Vagina (tissue), 2 donors: Measurements from ENCODE around the gene TTLL3. TPM values are rescaled to one million over a fixed set of nuclear protein-coding genes. Genes with fewer than 3 reads are reported as not detected.
A peak's percentile ranks its signal among the peaks of the same experiment; 100 is the strongest.

Experiments used
- DNase-seq, 2 donors: peaks; one replicate each; pipeline ENCODE4 v3.0.0-alpha.2; 2017; ENCODE audit errors: extremely low spot score in 2 of 2
- H3K27ac ChIP-seq: fragments of 200-600 bp; sonication (generic); one replicate; pipeline ENCODE4 v1.5.1; 2019
- H3K27me3 ChIP-seq: fragments of 200-600 bp; sonication (generic); one replicate; pipeline ENCODE4 v1.5.1; 2019
- H3K36me3 ChIP-seq, 2 donors: fragments of 200-600 bp; sonication (generic); one replicate each; pipeline ENCODE4 v1.5.1; 2017 to 2019
- H3K4me1 ChIP-seq: fragments of 200-600 bp; sonication (generic); one replicate; pipeline ENCODE4 v1.5.1; 2019
- H3K4me3 ChIP-seq, 2 donors: fragments of 200-600 bp; sonication (generic); 1 replicate in 1 of 2; 2 replicates in 1 of 2; pipeline ENCODE4 v1.5.1; 2016 to 2019
- H3K9me3 ChIP-seq: fragments of 200-600 bp; sonication (generic); one replicate; pipeline ENCODE4 v1.5.1; 2019
- CTCF ChIP-seq, 3 experiments: fragments of 450-650 bp in 2 of 3; fragments of 200-600 bp in 1 of 3; sonication (generic) in 1 of 3; IDR thresholded peaks; one replicate each; pipeline ENCODE4 v1.5.1; 2017 to 2019; ENCODE audit warnings: antibody characterized with exemption in 3 of 3, mild to moderate bottlenecking in 2 of 3, moderate library complexity in 2 of 3
- POLR2A ChIP-seq, 2 donors: fragments of 450-650 bp; IDR thresholded peaks; one replicate each; pipeline ENCODE4 v1.6.1; 2017; ENCODE audit warnings: antibody characterized with exemption in 2 of 2, mild to moderate bottlenecking in 2 of 2, moderate library complexity in 2 of 2
- POLR2AphosphoS5 ChIP-seq, 2 donors: sonication (generic); formaldehyde crosslinking; IDR thresholded peaks; one replicate each; pipeline ENCODE4 v1.9.0; 2017; ENCODE audit warnings: antibody characterized with exemption in 2 of 2, mild to moderate bottlenecking in 2 of 2, low read depth in 1 of 2; ENCODE audit not compliant: insufficient read depth in 1 of 2
- intact Hi-C: fragments of 100-400 bp; cut with DNase I; formaldehyde crosslinking; loops from one replicate; pipeline ENCODE4 v1.15.1; 2023
- total RNA-seq: library from RNA; depleted of rRNA; stranded (reverse); fragments of >200 nt; gene quantifications from one replicate; pipeline ENCODE4 v1.2.3, GENCODE V29; 2016

Gene TTLL3
- total RNA-seq, 1 donor from 2014 or later, result 73.4 TPM

GRCh38 chr3:9876991-9877390 is 66.9 kb downstream of the TTLL3 start:
- peaks cover 12% of the 10 kb centered on the region for H3K4me1 ChIP-seq
- H3K4me3 ChIP-seq, result no peak overlapping the region
- intact Hi-C loops, result no loop called here
- no peaks in the 10 kb centered on the region for H3K27me3 ChIP-seq
- no peak for DNase-seq
- no peaks in the 10 kb centered on the region for H3K36me3 ChIP-seq
- TF ChIP-seq CTCF (IDR thresholded peaks at IDR 0.05), result no peak
- TF ChIP-seq POLR2AphosphoS5 (IDR thresholded peaks at IDR 0.05; ENCODE audit: insufficient read depth in 1 of 2, low read depth in 1 of 2), result no peak
- no peak for TF ChIP-seq POLR2A (IDR thresholded peaks at IDR 0.05)
- H3K9me3 ChIP-seq, result no peaks in the 10 kb centered on the region
- H3K27ac ChIP-seq, result no peak overlapping the region

- no peak for TF ChIP-seq POLR2AphosphoS5 (IDR thresholded peaks at IDR 0.05; ENCODE audit: insufficient read depth in 1 of 2, low read depth in 1 of 2)
- no peak for TF ChIP-seq POLR2A (IDR thresholded peaks at IDR 0.05)
- no peak for TF ChIP-seq CTCF (IDR thresholded peaks at IDR 0.05)
- intact Hi-C loops, result no loop called here
- no peak overlapping the region for H3K4me3 ChIP-seq
- H3K4me1 ChIP-seq, result peaks cover 17% of the 10 kb centered on the region
- no peaks in the 10 kb centered on the region for H3K27me3 ChIP-seq
- no peak for DNase-seq
- no peaks in the 10 kb centered on the region for H3K9me3 ChIP-seq
- H3K36me3 ChIP-seq, result no peaks in the 10 kb centered on the region
- no peak overlapping the region for H3K27ac ChIP-seq
Measured at GRCh38 chr3:9878700-9879099, 68.6 kb downstream of the TTLL3 start.

DNA sequence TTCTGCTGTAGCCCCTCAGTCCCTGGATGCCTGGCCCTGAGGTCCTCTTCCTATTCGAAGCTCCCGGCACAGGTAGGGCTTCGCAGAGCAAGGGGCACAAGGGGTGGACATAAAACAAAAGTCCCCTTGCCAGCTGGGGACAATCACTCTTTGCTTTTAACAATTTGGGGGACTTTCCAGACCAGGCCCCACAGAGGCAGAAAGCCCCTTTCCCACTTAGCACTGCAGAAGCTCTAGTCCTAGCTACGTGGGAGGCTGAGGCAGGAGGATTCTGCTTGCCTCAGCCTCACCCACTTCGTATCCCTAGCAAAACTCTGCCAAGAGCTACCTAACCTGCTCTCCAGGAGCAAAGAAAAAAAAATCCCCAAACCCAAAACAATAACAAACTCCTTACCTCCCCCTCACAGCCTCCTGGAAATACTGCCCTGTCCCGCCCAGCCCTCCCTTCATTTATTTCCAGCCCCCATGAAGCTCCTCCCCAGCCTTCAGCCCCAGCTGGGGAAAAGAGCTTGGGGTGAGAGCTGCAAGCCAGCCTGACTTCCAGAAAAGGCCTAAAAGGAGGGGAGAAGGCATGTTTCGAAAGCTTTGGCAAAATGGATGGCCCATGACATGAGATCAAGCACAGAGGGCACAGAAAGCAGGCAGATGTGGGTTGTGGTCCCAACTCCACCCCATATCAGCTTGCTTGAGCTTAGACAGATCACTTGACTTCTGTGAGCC is 69.9 kb downstream of the TTLL3 start, which contains the start of gene CIDEC:
CIDEC (minus strand) TSS at position 424 of the 720 bp plus-strand sequence. CDS start 1,767 bp downstream, outside the sequence.
- no peak for DNase-seq
- intact Hi-C loops, result no loop called here
- Histone ChIP-seq H3K4me1 (peaks cover 28% of the 10 kb centered on the region), H3K4me3 (no peak within 1 kb of the TSS), H3K9me3 (no peaks in the 10 kb centered on the region), H3K27me3 (no peaks in the 10 kb centered on the region), H3K27ac (peak within 1 kb of the TSS; percentile 44), H3K36me3 (no peaks in the 10 kb centered on the region)
- TF ChIP-seq CTCF (IDR thresholded peaks at IDR 0.05) (no peak), POLR2A (IDR thresholded peaks at IDR 0.05) (no peak), POLR2AphosphoS5 (IDR thresholded peaks at IDR 0.05; ENCODE audit: insufficient read depth in 1 of 2, low read depth in 1 of 2) (no peak)

DNA sequence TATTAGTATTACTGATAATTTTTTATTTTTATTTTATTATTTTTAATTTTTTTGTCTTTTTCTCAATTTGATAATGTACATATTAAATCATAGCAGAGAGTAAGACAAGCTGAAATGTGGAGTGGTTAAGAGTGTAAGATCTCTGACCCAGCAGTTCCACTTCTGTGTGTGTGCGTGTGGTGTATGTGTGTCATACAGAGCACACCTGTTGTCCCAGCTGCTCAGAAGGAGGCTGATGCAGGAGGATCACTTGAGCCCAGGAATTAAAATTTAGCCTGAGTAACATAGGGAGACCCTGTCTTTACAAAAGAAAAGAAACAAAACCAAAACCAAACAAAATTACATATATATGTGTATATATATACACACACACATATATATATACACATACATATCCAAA is 71.4 kb downstream of the TTLL3 start:
- intact Hi-C loops, result no loop called here
- H3K36me3 ChIP-seq, result no peaks in the 10 kb centered on the region
- no peak overlapping the region for H3K4me3 ChIP-seq
- no peak for DNase-seq
- no peak for TF ChIP-seq POLR2A (IDR thresholded peaks at IDR 0.05)
- TF ChIP-seq POLR2AphosphoS5 (IDR thresholded peaks at IDR 0.05; ENCODE audit: insufficient read depth in 1 of 2, low read depth in 1 of 2), result no peak
- no peak for TF ChIP-seq CTCF (IDR thresholded peaks at IDR 0.05)
- H3K27me3 ChIP-seq, result no peaks in the 10 kb centered on the region
- H3K27ac ChIP-seq, result no peak overlapping the region
- H3K4me1 ChIP-seq, result peaks cover 34% of the 10 kb centered on the region
- H3K9me3 ChIP-seq, result no peaks in the 10 kb centered on the region
